B cell (primary cell): Measurements from ENCODE around the gene NID1. TPM values are rescaled to one million over a fixed set of nuclear protein-coding genes. Genes with fewer than 3 reads are reported as not detected.

Experiments used
- ATAC-seq: fragments of 200-7000 bp; cut with Tn5 transposase; one replicate; pipeline ENCODE4 v1.10.0; 2021; ENCODE audit warnings: low read depth, mild to moderate bottlenecking, moderate number of reproducible peaks, moderate library complexity
- CTCF ChIA-PET: fragments of 350-600 bp; sonication (Branson Sonifier 250); formaldehyde crosslinking; loops from one replicate; lab custom pipeline; 2021; ENCODE audit warnings: antibody characterized with exemption, inconsistent platforms; lab: Charles Lee
- POLR2A ChIA-PET: fragments of 350-600 bp; sonication (Branson Sonifier 250); formaldehyde crosslinking; loops from one replicate; lab custom pipeline; 2021; ENCODE audit warnings: antibody characterized with exemption; lab: Charles Lee
- DNase-seq: peaks from one replicate; pipeline ENCODE4 v3.0.0; 2013
- H2AFZ ChIP-seq: 2 replicates; pipeline ENCODE4 v1.6.1; 2012; ENCODE audit warnings: mild to moderate bottlenecking, low read depth, low read length; ENCODE audit not compliant: insufficient read depth, poor library complexity, severe bottlenecking
- H3K27ac ChIP-seq, 2 donors: 1 replicate in 1 of 2; 2 replicates in 1 of 2; pipeline ENCODE4 v1.5.1; 2012 to 2013; ENCODE audit warnings: low read length in 2 of 2, mild to moderate bottlenecking in 2 of 2, moderate library complexity in 1 of 2
- H3K27me3 ChIP-seq, 4 experiments: fragments of 200-600 bp in 1 of 4; sonication (generic) in 1 of 4; replicated peaks in 1 of 4; 1 replicate in 2 of 4; 2 replicates in 2 of 4; pipeline versions ENCODE4 v1.6.1 to v1.7.0; 2013 to 2016; ENCODE audit warnings: low read length in 3 of 4, mild to moderate bottlenecking in 2 of 4, mixed read lengths in 1 of 4, moderate library complexity in 1 of 4; ENCODE audit not compliant: insufficient read depth in 4 of 4, control insufficient read depth in 3 of 4; ENCODE audit errors: control extremely low read depth in 1 of 4
- H3K36me3 ChIP-seq, 2 experiments: replicated peaks in 1 of 2; 1 replicate in 1 of 2; 2 replicates in 1 of 2; pipeline versions ENCODE4 v1.6.1 to v1.7.1; 2013; ENCODE audit warnings: low read length in 1 of 2; ENCODE audit not compliant: insufficient read depth in 2 of 2, control insufficient read depth in 1 of 2; ENCODE audit errors: control extremely low read depth in 1 of 2, extremely low read depth in 1 of 2
- H3K4me1 ChIP-seq, 2 donors: fragments of 200-600 bp in 1 of 2; sonication (generic) in 1 of 2; 1 replicate in 1 of 2; 2 replicates in 1 of 2; pipeline versions ENCODE4 v1.5.1 to v1.6.1; 2013 to 2017; ENCODE audit warnings: low read length in 2 of 2; ENCODE audit not compliant: control insufficient read depth in 2 of 2, insufficient read depth in 2 of 2
- H3K4me2 ChIP-seq: replicated peaks from 2 replicates; pipeline ENCODE3; 2012; ENCODE audit warnings: mild to moderate bottlenecking, low read depth, low read length; ENCODE audit not compliant: poor library complexity, severe bottlenecking
- H3K4me3 ChIP-seq, 5 experiments: fragments of 200-600 bp in 1 of 5; sonication (generic) in 1 of 5; 1 replicate in 3 of 5; 2 replicates in 2 of 5; pipeline versions ENCODE4 v1.5.1 to v1.7.0; 2011 to 2016; ENCODE audit warnings: low read length in 4 of 5, mild to moderate bottlenecking in 4 of 5, low read depth in 2 of 5, control low read depth in 1 of 5, moderate library complexity in 1 of 5; ENCODE audit not compliant: insufficient read depth in 1 of 5; ENCODE audit errors: control extremely low read depth in 1 of 5, extremely low read depth in 1 of 5
- H3K79me2 ChIP-seq: fragments of 200-600 bp; sonication (generic); one replicate; pipeline ENCODE4 v1.6.0; 2016; ENCODE audit warnings: low read length; ENCODE audit not compliant: control insufficient read depth, insufficient read depth
- H3K9ac ChIP-seq: fragments of 200-600 bp; sonication (generic); 2 replicates; pipeline ENCODE4 v1.6.1; 2017; ENCODE audit warnings: mild to moderate bottlenecking, low read length, moderate library complexity
- H3K9me3 ChIP-seq, 3 donors: one replicate each; pipeline versions ENCODE4 v1.6.1 to v1.7.1; 2013; ENCODE audit warnings: low read length in 2 of 3; ENCODE audit not compliant: control insufficient read depth in 2 of 3, insufficient read depth in 1 of 3; ENCODE audit errors: control extremely low read depth in 1 of 3
- H4K20me1 ChIP-seq: 2 replicates; pipeline ENCODE4 v1.6.0; 2012; ENCODE audit warnings: mild to moderate bottlenecking, low read length; ENCODE audit not compliant: insufficient read depth, control insufficient read depth, poor library complexity, severe bottlenecking
- H3K27ac Mint-ChIP-seq: one replicate; pipeline ENCODE4 v1.8.0; 2021; ENCODE audit warnings: mixed read lengths
- H3K27me3 Mint-ChIP-seq: one replicate; pipeline ENCODE4 v1.8.0; 2021; ENCODE audit warnings: mixed read lengths
- H3K4me1 Mint-ChIP-seq: one replicate; pipeline ENCODE4 v1.8.0; 2021; ENCODE audit warnings: mixed read lengths
- H3K4me3 Mint-ChIP-seq: one replicate; pipeline ENCODE4 v1.8.0; 2021; ENCODE audit warnings: mixed read lengths
- H3K9me3 Mint-ChIP-seq: one replicate; pipeline ENCODE4 v1.8.0; 2022; ENCODE audit warnings: mixed read lengths; ENCODE audit not compliant: insufficient read depth
- CTCF ChIP-seq: fragments of 200-600 bp; IDR thresholded peaks from one replicate; pipeline ENCODE4 v1.8.0; 2022; ENCODE audit warnings: antibody characterized with exemption, mild to moderate bottlenecking
- EZH2 ChIP-seq: IDR thresholded peaks from 2 replicates; pipeline ENCODE4 v1.6.1; 2012; ENCODE audit warnings: borderline replicate concordance, low read depth, mild to moderate bottlenecking, moderate library complexity, low read length; ENCODE audit not compliant: insufficient read depth, poor library complexity, severe bottlenecking
- WGBS: methylation state at CpG from one replicate; pipeline ENCODE4 v1.1.5; 2013; ENCODE audit warnings: missing lambda C conversion rate; ENCODE audit not compliant: insufficient coverage; 5-methylcytosine and 5-hydroxymethylcytosine counted together
- intact Hi-C: fragments of 100-400 bp; cut with micrococcal nuclease; formaldehyde crosslinking; loops from one replicate; pipeline ENCODE4 v1.10.0; 2022
- polyA plus RNA-seq: library from polyadenylated mRNA; depleted of rRNA; stranded (reverse); fragments of >200 nt; gene quantifications from 2 replicates; pipeline ENCODE4 v1.2.3, GENCODE V29; 2012
- total RNA-seq, 2 donors: library from RNA; stranded (reverse); fragments of 120-200 nt in 1 of 2; gene quantifications; 1 replicate in 1 of 2; 2 replicates in 1 of 2; pipeline versions ENCODE4 v1.2.3 to v1.2.4, GENCODE V29; 2013 to 2022

The NID1 gene
- total and polyA plus RNA-seq, 2 donors (not counting 1 experiment from before 2014, with no cell fraction given): 0.06 TPM; not detected in 1

DNA sequence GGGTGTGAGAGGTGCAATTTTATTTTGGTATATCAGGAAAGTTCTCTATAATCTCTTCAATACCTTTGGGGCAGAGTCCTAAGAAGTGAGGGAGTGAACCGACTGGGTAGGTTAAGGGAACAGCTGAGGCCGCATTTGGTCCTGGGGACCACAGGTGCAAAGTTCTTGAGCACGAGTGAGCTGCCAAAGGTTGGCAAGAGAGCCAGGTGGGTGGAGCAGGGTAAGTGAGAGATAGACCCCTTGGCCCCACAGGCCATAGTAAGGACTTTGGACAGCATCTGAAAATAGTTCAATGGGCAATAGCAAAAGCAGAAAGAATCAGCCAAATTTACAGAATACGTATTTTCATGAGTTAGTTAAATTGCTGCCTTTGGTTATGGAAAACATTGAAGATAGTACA lies 11.0 kb upstream of the NID1 start:
- DNase-seq (no peak), ATAC-seq (no peak)
- WGBS: 90% methylated on average over 3 of the region's 4 CpGs
- H3K27me3 ChIP-seq: no peaks in the 10 kb centered on the region
- H3K36me3 ChIP-seq: no peaks in the 10 kb centered on the region
- intact Hi-C loops: no loop called here
- H4K20me1 ChIP-seq: no peaks in the 10 kb centered on the region
- Mint-ChIP-seq H3K27ac (no peak overlapping the region), H3K27me3 (peaks cover 15% of the 10 kb centered on the region), H3K4me1 (no peaks in the 10 kb centered on the region), H3K9me3 (no peaks in the 10 kb centered on the region), H3K4me3 (no peak overlapping the region)
- TF ChIP-seq CTCF: no peak
- TF ChIP-seq EZH2: no peak
- no peaks in the 10 kb centered on the region for H3K4me1 ChIP-seq
- no peak overlapping the region for H3K4me3 ChIP-seq
- no peak overlapping the region for H3K9ac ChIP-seq
- no peak overlapping the region for H3K4me2 ChIP-seq
- H2AFZ ChIP-seq: no peak overlapping the region
- POLR2A ChIA-PET: no interaction called here
- no peak overlapping the region for H3K27ac ChIP-seq
- CTCF ChIA-PET: no interaction called here
- H3K9me3 ChIP-seq: peaks cover 0 to under 1% (median 0%) of the 10 kb centered on the region in 3 donors
- H3K79me2 ChIP-seq: no peaks in the 10 kb centered on the region

- Mint-ChIP-seq H3K27me3 (peaks cover 15% of the 10 kb centered on the region), H3K4me1 (no peaks in the 10 kb centered on the region), H3K9me3 (no peaks in the 10 kb centered on the region), H3K27ac (no peak overlapping the region), H3K4me3 (no peak overlapping the region)
- Histone ChIP-seq H3K4me2 (no peak overlapping the region), H3K9ac (no peak overlapping the region), H2AFZ (no peak overlapping the region), H3K27ac (no peak overlapping the region), H3K27me3 (peaks cover 0 to 4% (median 0%) of the 10 kb centered on the region in 4 experiments), H3K79me2 (no peaks in the 10 kb centered on the region), H3K9me3 (peaks cover 0 to 4% (median 2%) of the 10 kb centered on the region in 3 donors), H3K4me1 (no peaks in the 10 kb centered on the region), H4K20me1 (no peaks in the 10 kb centered on the region), H3K4me3 (no peak overlapping the region), H3K36me3 (no peaks in the 10 kb centered on the region)
- POLR2A ChIA-PET: no interaction called here
- 100% methylated on average over 2 of the region's 4 CpGs for WGBS
- no peak for DNase-seq
- TF ChIP-seq CTCF (no peak), EZH2 (no peak)
- intact Hi-C loops: no loop called here
- ATAC-seq: no peak
- CTCF ChIA-PET: no interaction called here
Measured at GRCh38 chr1:236073307-236073897, 8.5 kb upstream of the NID1 start.
